Parathyroid adenoma (tissue), 2 donors: ENCODE data around the gene CD34.

ENCODE experiments used
- H2AFZ ChIP-seq: fragments of 300-600 bp; sonication (generic); one replicate; pipeline ENCODE4 v1.7.0; 2017; ENCODE audit warnings: antibody characterized with exemption, mild to moderate bottlenecking
- H3K27ac ChIP-seq: fragments of 300-600 bp; sonication (generic); one replicate; pipeline ENCODE4 v1.7.0; 2017
- H3K27me3 ChIP-seq: fragments of 300-600 bp; sonication (generic); one replicate; pipeline ENCODE4 v1.7.0; 2017; ENCODE audit warnings: low read length; ENCODE audit not compliant: control insufficient read depth, insufficient read depth
- H3K36me3 ChIP-seq: fragments of 300-600 bp; sonication (generic); one replicate; pipeline ENCODE4 v1.7.0; 2017; ENCODE audit warnings: low read length; ENCODE audit not compliant: control insufficient read depth, insufficient read depth
- H3K4me1 ChIP-seq: fragments of 300-600 bp; sonication (generic); one replicate; pipeline ENCODE4 v1.7.0; 2017; ENCODE audit warnings: control low read depth
- H3K4me2 ChIP-seq: fragments of 300-600 bp; sonication (generic); one replicate; pipeline ENCODE4 v1.7.0; 2017; ENCODE audit warnings: low read length
- H3K4me3 ChIP-seq: fragments of 300-600 bp; sonication (generic); one replicate; pipeline ENCODE4 v1.7.0; 2017; ENCODE audit warnings: low read depth, low read length
- H3K79me2 ChIP-seq: fragments of 300-600 bp; sonication (generic); one replicate; pipeline ENCODE4 v1.7.0; 2017; ENCODE audit warnings: control low read depth
- H3K9ac ChIP-seq: fragments of 300-600 bp; sonication (generic); one replicate; pipeline ENCODE4 v1.7.0; 2017; ENCODE audit warnings: mild to moderate bottlenecking
- H3K9me3 ChIP-seq: fragments of 300-600 bp; sonication (generic); one replicate; pipeline ENCODE4 v1.7.0; 2017; ENCODE audit warnings: low read length; ENCODE audit not compliant: control insufficient read depth
- TF ChIP-seq, protein P1 (sequence below): fragments of 300-600 bp; sonication (generic); IDR thresholded peaks from one replicate; pipeline ENCODE4 v1.7.0; 2017; ENCODE audit warnings: antibody characterized with exemption, mild to moderate bottlenecking
- donor health status: primary hyperparathyroidism.

The CD34 gene

DNA sequence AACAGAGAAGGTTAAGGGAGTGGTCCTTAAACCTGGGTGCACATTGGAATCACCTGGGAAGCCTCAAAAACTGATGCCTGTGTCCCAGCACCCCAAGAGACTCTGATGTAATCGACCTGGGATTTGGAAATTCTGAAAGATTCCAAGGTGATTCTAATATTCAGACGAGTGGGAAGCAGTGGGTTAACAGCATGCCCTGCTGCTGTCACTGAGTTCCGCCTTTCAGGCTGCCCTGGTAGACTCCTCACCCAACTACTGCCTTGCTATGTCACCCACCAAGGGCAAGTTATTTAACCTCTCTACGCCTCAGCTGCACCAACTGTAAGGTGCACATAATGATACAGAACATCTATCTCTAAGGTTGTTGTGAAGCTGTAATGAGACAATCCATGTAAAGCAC lies 59.2 kb downstream of the CD34 start:
- H3K36me3 ChIP-seq, result no peaks in the 10 kb centered on the region
- no peak overlapping the region for H3K4me2 ChIP-seq
- no peaks in the 10 kb centered on the region for H3K9me3 ChIP-seq
- no peak overlapping the region for H3K9ac ChIP-seq
- TF ChIP-seq, protein P1, sequence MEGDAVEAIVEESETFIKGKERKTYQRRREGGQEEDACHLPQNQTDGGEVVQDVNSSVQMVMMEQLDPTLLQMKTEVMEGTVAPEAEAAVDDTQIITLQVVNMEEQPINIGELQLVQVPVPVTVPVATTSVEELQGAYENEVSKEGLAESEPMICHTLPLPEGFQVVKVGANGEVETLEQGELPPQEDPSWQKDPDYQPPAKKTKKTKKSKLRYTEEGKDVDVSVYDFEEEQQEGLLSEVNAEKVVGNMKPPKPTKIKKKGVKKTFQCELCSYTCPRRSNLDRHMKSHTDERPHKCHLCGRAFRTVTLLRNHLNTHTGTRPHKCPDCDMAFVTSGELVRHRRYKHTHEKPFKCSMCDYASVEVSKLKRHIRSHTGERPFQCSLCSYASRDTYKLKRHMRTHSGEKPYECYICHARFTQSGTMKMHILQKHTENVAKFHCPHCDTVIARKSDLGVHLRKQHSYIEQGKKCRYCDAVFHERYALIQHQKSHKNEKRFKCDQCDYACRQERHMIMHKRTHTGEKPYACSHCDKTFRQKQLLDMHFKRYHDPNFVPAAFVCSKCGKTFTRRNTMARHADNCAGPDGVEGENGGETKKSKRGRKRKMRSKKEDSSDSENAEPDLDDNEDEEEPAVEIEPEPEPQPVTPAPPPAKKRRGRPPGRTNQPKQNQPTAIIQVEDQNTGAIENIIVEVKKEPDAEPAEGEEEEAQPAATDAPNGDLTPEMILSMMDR, result no peak
- H3K4me3 ChIP-seq, result no peak overlapping the region
- no peaks in the 10 kb centered on the region for H3K27me3 ChIP-seq
- peak overlapping the region; percentile 11 for H3K27ac ChIP-seq
- H3K79me2 ChIP-seq, result peaks cover 46% of the 10 kb centered on the region
- peaks cover 8% of the 10 kb centered on the region for H3K4me1 ChIP-seq
- H2AFZ ChIP-seq, result no peak overlapping the region

DNA sequence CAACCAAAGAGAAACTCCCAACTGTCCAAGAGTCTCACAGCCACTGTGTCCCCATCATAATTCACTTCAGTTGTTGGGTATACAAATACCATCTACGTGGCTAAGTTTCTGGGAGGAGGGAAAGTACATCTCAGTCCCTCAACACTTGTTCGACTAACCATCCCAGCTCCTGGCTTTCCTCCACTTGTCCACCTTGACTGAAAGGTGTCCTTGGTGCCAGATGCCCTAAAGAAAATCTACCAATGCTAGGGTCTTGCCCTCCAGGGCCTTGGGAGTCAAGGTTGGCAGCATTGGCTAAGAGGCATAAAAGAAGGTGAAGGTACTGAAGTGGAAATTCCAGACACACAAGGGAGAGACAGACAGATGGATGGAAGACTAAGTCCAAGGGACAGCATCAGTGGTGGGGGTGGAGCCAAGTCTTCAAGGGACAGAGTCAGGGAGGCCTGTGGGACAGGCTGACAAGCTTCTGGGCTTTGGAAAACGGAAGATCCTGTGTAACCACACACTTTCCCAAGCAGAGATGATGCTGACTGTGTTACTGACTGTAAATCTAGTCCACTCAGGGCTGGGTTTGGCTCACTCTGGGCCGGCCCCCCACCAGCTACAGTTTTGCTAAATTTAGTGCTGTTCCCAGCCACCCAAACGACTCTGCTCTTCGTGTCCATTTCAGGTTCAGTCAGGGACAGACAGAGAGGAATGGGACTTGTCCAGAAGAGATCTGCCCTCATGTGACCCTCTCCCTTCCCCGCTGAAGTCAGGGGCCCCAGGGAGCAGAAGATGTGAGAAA lies 60.1 kb downstream of the CD34 start:
- H3K27ac ChIP-seq, result no peak overlapping the region
- peaks cover 8% of the 10 kb centered on the region for H3K4me1 ChIP-seq
- H3K4me2 ChIP-seq, result no peak overlapping the region

DNA sequence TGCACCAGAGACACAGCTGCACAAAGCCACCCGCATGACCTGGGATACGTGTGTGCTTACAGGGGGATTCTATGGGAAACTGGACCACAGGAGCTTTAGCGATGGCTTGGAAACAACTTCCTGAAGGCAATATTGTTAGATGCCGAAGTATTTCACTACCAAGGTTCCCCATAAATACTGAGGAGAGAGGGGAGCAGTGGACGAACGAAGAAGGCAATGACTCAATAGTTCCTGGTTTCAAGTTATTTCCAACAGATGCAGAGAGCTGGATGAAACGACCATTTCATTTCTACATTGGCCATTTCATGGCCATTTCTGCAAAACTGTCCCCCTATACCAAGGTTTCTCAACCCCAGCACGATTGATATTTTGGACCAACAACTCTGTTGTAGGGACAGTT lies 61.3 kb downstream of the CD34 start:
- Histone ChIP-seq H3K27ac (no peak overlapping the region), H3K9me3 (no peaks in the 10 kb centered on the region), H3K79me2 (peaks cover 44% of the 10 kb centered on the region), H3K4me3 (no peak overlapping the region), H3K27me3 (no peaks in the 10 kb centered on the region), H3K36me3 (no peaks in the 10 kb centered on the region), H2AFZ (no peak overlapping the region), H3K9ac (no peak overlapping the region), H3K4me1 (peaks cover 15% of the 10 kb centered on the region), H3K4me2 (no peak overlapping the region)
- TF ChIP-seq, protein P1, result no peak

More for the DNA sequence above, 60.1 kb downstream of the CD34 start:
- H3K9me3 ChIP-seq, result no peaks in the 10 kb centered on the region
- peaks cover 44% of the 10 kb centered on the region for H3K79me2 ChIP-seq
- H2AFZ ChIP-seq, result no peak overlapping the region
- no peak overlapping the region for H3K9ac ChIP-seq
- H3K27me3 ChIP-seq, result no peaks in the 10 kb centered on the region
- no peak overlapping the region for H3K4me3 ChIP-seq
- no peaks in the 10 kb centered on the region for H3K36me3 ChIP-seq
- TF ChIP-seq, protein P1, result no peak

DNA sequence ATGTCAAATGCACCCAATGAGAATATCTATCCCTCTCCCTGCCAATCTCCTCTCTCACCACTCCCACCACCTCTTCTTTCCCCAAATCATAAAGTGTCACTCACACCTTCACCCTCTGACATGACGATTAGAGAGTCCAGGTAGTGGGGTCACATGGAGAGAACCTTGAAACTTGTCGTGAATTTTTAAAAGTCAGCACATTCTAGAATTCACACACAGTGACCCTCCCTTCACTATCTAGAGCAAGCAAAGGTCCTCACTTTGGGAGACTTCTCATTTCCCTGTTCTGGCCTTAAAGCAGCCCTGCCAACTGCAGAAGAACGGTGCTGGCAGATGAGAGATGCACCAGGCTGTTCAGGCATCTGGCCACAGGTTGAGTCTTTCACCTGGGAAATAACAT lies 61.9 kb downstream of the CD34 start:
- Histone ChIP-seq H3K79me2 (peaks cover 44% of the 10 kb centered on the region), H3K27ac (no peak overlapping the region), H3K27me3 (no peaks in the 10 kb centered on the region), H3K9me3 (no peaks in the 10 kb centered on the region), H3K4me1 (peaks cover 15% of the 10 kb centered on the region), H3K4me2 (no peak overlapping the region), H2AFZ (no peak overlapping the region), H3K36me3 (no peaks in the 10 kb centered on the region), H3K9ac (no peak overlapping the region), H3K4me3 (no peak overlapping the region)
- TF ChIP-seq, protein P1, result no peak

DNA sequence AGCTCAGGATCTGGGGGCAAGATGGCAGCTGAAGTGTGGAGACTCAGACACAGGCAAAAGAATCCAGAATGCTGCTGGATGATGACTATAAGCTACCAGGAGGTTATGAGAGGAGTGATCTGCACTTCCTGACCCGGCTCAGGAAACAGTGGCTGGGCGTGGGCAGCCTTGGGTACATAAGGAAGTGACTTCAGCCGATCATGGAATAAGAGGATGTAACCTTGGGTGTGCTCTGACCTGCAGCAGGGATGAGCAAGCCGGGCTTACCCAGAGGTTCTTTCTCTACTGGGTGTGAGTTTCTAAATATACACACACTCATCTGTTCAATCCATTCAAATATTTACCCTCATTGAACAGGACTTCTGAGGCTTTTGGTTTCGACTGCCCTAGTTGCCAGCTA lies 62.7 kb downstream of the CD34 start:
- H2AFZ ChIP-seq, result no peak overlapping the region
- TF ChIP-seq, protein P1, result no peak
- peaks cover 47% of the 10 kb centered on the region for H3K79me2 ChIP-seq
- no peaks in the 10 kb centered on the region for H3K9me3 ChIP-seq
- H3K4me1 ChIP-seq, result peaks cover 15% of the 10 kb centered on the region
- H3K4me3 ChIP-seq, result no peak overlapping the region
- no peak overlapping the region for H3K9ac ChIP-seq
- no peak overlapping the region for H3K4me2 ChIP-seq
- no peaks in the 10 kb centered on the region for H3K27me3 ChIP-seq
- H3K36me3 ChIP-seq, result no peaks in the 10 kb centered on the region
- peak overlapping the region; percentile 24 for H3K27ac ChIP-seq
